Right ventricle myocardium superior (tissue), 1 donor: ENCODE measurements around the gene GALNT7. TPM values are rescaled to one million over a fixed set of nuclear protein-coding genes. Genes with fewer than 3 reads are reported as not detected.
A peak's percentile ranks its signal among the peaks of the same experiment; 100 is the strongest.

ENCODE experiments used
- ATAC-seq: fragments of 200-7000 bp; cut with Tn5 transposase; one replicate; pipeline ENCODE4 v1.9.1; 2020; ENCODE audit warnings: mild to moderate bottlenecking; ENCODE audit not compliant: poor library complexity
- DNase-seq: peaks from one replicate; pipeline ENCODE4 v3.0.0-alpha.2; 2020
- intact Hi-C: fragments of 100-400 bp; cut with DNase I; formaldehyde crosslinking; loops from one replicate; pipeline ENCODE4 v1.11.2; 2022
- total RNA-seq: library from RNA; stranded (reverse); fragmentation: NEBNext Ultra II Directional; extraction: Animal tissue kit (Norgen Biotek cat#: 25700); gene quantifications from one replicate; pipeline ENCODE4 v1.2.1, GENCODE V29; 2021
- donor health status: DM: no; HTN: yes; CAD: no; lungs with severe emphysema.

GALNT7 gene
- total RNA-seq, 1 donor from 2014 or later = 3.4 TPM

GRCh38 chr4:173314715-173315114 is 146.1 kb downstream of the GALNT7 start:
- no peak for ATAC-seq
- intact Hi-C loops = no loop called here
- no peak for DNase-seq

- no peak for DNase-seq
- ATAC-seq = no peak
- intact Hi-C loops = no loop called here
Measured at GRCh38 chr4:173316060-173316459, 147.4 kb downstream of the GALNT7 start.

GRCh38 chr4:173317004-173317403 is 148.4 kb downstream of the GALNT7 start:
- intact Hi-C loops = no loop called here
- no peak for ATAC-seq
- no peak for DNase-seq

GRCh38 chr4:173318240-173318639 is 149.6 kb downstream of the GALNT7 start:
- ATAC-seq = no peak

GRCh38 chr4:173318648-173319211 is 150.1 kb downstream of the GALNT7 start:
- ATAC-seq (peak; percentile 69), DNase-seq (no peak)
- intact Hi-C loops = loop anchor here (2.0 kb wide), 1 partner anchor 98 kb away; no protein-coding TSS in a partner anchor

More at GRCh38 chr4:173318240-173318639, 149.6 kb downstream of the GALNT7 start:
- intact Hi-C loops = loop anchor here (2.0 kb wide), 1 partner anchor 99 kb away; no protein-coding TSS in a partner anchor
- no peak for DNase-seq

GRCh38 chr4:173319696-173320095 is 151.1 kb downstream of the GALNT7 start:
- DNase-seq = no peak
- intact Hi-C loops = loop anchor here (2.0 to 10.0 kb wide), 2 partner anchors 97 to 175 kb away; no protein-coding TSS in a partner anchor

GRCh38 chr4:173325007-173325736 is 156.6 kb downstream of the GALNT7 start:
- ATAC-seq = no peak
- intact Hi-C loops = loop anchor here (10.0 kb wide), 1 partner anchor 170 kb away; no protein-coding TSS in a partner anchor
- DNase-seq = no peak

More at GRCh38 chr4:173319696-173320095, 151.1 kb downstream of the GALNT7 start:
- ATAC-seq = no peak

GRCh38 chr4:173328236-173328901 is 159.8 kb downstream of the GALNT7 start:
- no peak for ATAC-seq

GRCh38 chr4:173330590-173330989 is 162.0 kb downstream of the GALNT7 start:
- intact Hi-C loops = loop anchor here (5.0 kb wide), 1 partner anchor 42 kb away; the partner anchor contains the start of gene SAP30
- ATAC-seq = no peak
- DNase-seq = no peak

More at GRCh38 chr4:173328236-173328901, 159.8 kb downstream of the GALNT7 start:
- DNase-seq = no peak
- intact Hi-C loops = loop anchor here (10.0 kb wide), 1 partner anchor 166 kb away; no protein-coding TSS in a partner anchor

- no peak for DNase-seq
- intact Hi-C loops = loop anchor here (5.0 kb wide), 1 partner anchor 40 kb away; the partner anchor contains the start of gene SAP30
- no peak for ATAC-seq
Measured at GRCh38 chr4:173332021-173332487, 163.4 kb downstream of the GALNT7 start.

- no peak for DNase-seq
- intact Hi-C loops = loop anchor here (5.0 kb wide), 1 partner anchor 39 kb away; the partner anchor contains the start of gene SAP30
- ATAC-seq = no peak
Measured at GRCh38 chr4:173332963-173333657, 164.5 kb downstream of the GALNT7 start.

- intact Hi-C loops = loop anchor here (5.0 kb wide), 1 partner anchor 39 kb away; the partner anchor contains the start of gene SAP30
- DNase-seq (peak; percentile 77), ATAC-seq (peak; percentile 77)
Measured at GRCh38 chr4:173333658-173334084, 165.1 kb downstream of the GALNT7 start.

GRCh38 chr4:173334085-173334890 is 165.7 kb downstream of the GALNT7 start, which contains the start of gene HMGB2:
Gene HMGB2, minus strand, starts transcription at chr4:173334358. Its CDS starts 709 bp downstream, at chr4:173333649.
- DNase-seq = peak; percentile 100
- intact Hi-C loops = loop anchor here (5.0 kb wide), 1 partner anchor 38 kb away; the partner anchor contains the start of gene SAP30
- ATAC-seq = peak; percentile 96

- intact Hi-C loops = loop anchor here (5.0 kb wide), 1 partner anchor 37 kb away; the partner anchor contains the start of gene SAP30
- DNase-seq = peak; percentile 73
- peak; percentile 67 for ATAC-seq
Measured at GRCh38 chr4:173334891-173335752, 166.5 kb downstream of the GALNT7 start.

GRCh38 chr4:173337463-173337862 is 168.9 kb downstream of the GALNT7 start:
- ATAC-seq (no peak), DNase-seq (no peak)
- intact Hi-C loops = no loop called here

- DNase-seq (no peak), ATAC-seq (no peak)
- intact Hi-C loops = no loop called here
Measured at GRCh38 chr4:173343832-173344397, 175.3 kb downstream of the GALNT7 start.
